ENCODE results near the gene SHCBP1. TPM values are rescaled to one million over a fixed set of nuclear protein-coding genes. Genes with fewer than 3 reads are reported as not detected.

Gene SHCBP1
- total and polyA plus RNA-seq, 9 of the 15 experiments (the other 6 are each of a cell fraction or from before 2014, with no cell fraction given) = 6.2 to 29.6 (median 19.7) TPM

DNA sequence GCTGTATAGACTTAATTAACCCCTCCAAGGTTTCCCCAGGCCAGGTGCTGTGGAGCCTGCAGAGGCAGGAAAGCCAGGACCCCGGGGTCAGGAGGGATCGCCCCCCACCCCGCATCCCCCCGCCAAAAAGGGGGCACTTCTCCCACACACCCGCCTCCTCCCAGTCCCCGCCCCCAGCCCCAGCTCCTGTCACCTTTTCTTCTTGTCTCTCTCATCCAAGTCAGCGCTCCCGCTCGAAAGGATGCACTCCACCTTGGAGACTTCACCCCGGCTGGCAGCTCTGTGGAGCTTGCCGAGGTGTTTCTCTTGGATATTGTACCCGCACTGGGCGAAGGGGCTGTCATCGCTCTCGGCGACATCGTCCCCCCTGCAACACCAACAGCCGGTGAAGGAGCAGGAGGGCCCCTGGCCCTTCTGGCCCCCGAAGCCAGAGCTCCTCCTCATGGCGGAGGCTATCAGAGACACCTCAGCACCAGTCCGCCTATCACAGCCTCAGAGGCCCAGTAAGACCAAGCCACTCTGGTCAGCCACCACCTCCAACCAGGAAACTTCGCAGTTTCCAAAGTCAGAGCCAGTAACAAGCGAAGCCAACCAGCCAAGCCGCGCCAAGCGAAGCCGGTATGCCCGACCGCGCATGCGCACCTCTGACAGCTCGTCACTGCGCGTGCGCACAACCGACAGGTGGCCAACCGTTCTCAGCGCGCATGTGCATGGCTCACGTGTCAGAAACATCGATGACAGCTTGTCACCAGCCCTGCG is 52.5 kb downstream of the SHCBP1 start (continued):
- TF ChIP-seq, protein P1, sequence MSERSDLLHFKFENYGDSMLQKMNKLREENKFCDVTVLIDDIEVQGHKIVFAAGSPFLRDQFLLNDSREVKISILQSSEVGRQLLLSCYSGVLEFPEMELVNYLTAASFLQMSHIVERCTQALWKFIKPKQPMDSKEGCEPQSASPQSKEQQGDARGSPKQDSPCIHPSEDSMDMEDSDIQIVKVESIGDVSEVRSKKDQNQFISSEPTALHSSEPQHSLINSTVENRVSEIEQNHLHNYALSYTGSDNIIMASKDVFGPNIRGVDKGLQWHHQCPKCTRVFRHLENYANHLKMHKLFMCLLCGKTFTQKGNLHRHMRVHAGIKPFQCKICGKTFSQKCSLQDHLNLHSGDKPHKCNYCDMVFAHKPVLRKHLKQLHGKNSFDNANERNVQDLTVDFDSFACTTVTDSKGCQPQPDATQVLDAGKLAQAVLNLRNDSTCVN (CRISPR knock-in tag; IDR thresholded peaks at IDR 0.05) = no peak
- TF ChIP-seq NFATC3 (IDR thresholded peaks at IDR 0.05) (no peak), ZNF75A (CRISPR knock-in tag; IDR thresholded peaks at IDR 0.05) (no peak), RBM25 (IDR thresholded peaks at IDR 0.05; ENCODE audit: low read depth, low read length, severe bottlenecking) (no peak)
- TF ChIP-seq, protein P2, sequence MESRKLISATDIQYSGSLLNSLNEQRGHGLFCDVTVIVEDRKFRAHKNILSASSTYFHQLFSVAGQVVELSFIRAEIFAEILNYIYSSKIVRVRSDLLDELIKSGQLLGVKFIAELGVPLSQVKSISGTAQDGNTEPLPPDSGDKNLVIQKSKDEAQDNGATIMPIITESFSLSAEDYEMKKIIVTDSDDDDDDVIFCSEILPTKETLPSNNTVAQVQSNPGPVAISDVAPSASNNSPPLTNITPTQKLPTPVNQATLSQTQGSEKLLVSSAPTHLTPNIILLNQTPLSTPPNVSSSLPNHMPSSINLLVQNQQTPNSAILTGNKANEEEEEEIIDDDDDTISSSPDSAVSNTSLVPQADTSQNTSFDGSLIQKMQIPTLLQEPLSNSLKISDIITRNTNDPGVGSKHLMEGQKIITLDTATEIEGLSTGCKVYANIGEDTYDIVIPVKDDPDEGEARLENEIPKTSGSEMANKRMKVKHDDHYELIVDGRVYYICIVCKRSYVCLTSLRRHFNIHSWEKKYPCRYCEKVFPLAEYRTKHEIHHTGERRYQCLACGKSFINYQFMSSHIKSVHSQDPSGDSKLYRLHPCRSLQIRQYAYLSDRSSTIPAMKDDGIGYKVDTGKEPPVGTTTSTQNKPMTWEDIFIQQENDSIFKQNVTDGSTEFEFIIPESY (CRISPR knock-in tag; IDR thresholded peaks at IDR 0.05) = peak; percentile 62; the same call in 1 of the 2 replicates

DNA sequence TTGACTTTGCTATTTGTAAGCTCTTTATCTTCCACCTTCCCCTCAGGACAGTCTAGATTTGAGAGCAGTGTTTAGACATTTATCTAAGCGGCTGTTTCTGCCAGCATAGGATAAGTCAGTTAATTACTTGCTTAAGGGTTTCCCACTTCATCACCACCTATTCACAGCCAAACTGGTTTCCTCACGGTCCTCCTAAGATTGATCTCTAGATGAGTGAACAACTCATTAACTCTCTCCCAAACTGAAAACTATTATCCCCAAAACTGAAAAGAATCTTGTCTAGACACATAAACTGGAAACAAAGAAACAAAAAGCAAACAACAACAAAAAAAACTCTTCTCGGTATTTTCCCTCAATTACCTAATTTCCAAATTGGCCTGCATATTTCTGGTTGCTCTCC is 58.2 kb downstream of the SHCBP1 start:
- POLR2A ChIA-PET = interaction anchor here (1.2 kb wide), 1 partner anchor 20 kb away, joined by 3 read pairs; no protein-coding TSS in a partner anchor
- WGBS (ENCODE audit: insufficient coverage, low coverage, missing lambda C conversion rate) = 4% methylated on average over 3 of the region's 3 CpGs
- TF ChIP-seq KDM2B (CRISPR knock-in tag; IDR thresholded peaks at IDR 0.05) (no peak), CC2D1A (IDR thresholded peaks at IDR 0.05) (peak; percentile 42; the same call in 1 of the 2 replicates)
- TF ChIP-seq, protein P3, sequence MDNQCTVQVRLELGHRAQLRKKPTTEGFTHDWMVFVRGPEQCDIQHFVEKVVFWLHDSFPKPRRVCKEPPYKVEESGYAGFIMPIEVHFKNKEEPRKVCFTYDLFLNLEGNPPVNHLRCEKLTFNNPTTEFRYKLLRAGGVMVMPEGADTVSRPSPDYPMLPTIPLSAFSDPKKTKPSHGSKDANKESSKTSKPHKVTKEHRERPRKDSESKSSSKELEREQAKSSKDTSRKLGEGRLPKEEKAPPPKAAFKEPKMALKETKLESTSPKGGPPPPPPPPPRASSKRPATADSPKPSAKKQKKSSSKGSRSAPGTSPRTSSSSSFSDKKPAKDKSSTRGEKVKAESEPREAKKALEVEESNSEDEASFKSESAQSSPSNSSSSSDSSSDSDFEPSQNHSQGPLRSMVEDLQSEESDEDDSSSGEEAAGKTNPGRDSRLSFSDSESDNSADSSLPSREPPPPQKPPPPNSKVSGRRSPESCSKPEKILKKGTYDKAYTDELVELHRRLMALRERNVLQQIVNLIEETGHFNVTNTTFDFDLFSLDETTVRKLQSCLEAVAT (IDR thresholded peaks at IDR 0.05) = no peak
- TF ChIP-seq, protein P4, sequence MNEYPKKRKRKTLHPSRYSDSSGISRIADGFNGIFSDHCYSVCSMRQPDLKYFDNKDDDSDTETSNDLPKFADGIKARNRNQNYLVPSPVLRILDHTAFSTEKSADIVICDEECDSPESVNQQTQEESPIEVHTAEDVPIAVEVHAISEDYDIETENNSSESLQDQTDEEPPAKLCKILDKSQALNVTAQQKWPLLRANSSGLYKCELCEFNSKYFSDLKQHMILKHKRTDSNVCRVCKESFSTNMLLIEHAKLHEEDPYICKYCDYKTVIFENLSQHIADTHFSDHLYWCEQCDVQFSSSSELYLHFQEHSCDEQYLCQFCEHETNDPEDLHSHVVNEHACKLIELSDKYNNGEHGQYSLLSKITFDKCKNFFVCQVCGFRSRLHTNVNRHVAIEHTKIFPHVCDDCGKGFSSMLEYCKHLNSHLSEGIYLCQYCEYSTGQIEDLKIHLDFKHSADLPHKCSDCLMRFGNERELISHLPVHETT (CRISPR knock-in tag; conservative IDR thresholded peaks at IDR 0.05 in 1 of 2, IDR thresholded peaks at IDR 0.05 in 1 of 2) = no peak
- TF ChIP-seq, protein P5, sequence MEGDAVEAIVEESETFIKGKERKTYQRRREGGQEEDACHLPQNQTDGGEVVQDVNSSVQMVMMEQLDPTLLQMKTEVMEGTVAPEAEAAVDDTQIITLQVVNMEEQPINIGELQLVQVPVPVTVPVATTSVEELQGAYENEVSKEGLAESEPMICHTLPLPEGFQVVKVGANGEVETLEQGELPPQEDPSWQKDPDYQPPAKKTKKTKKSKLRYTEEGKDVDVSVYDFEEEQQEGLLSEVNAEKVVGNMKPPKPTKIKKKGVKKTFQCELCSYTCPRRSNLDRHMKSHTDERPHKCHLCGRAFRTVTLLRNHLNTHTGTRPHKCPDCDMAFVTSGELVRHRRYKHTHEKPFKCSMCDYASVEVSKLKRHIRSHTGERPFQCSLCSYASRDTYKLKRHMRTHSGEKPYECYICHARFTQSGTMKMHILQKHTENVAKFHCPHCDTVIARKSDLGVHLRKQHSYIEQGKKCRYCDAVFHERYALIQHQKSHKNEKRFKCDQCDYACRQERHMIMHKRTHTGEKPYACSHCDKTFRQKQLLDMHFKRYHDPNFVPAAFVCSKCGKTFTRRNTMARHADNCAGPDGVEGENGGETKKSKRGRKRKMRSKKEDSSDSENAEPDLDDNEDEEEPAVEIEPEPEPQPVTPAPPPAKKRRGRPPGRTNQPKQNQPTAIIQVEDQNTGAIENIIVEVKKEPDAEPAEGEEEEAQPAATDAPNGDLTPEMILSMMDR (IDR thresholded peaks at IDR 0.05 in 2 of 3, conservative IDR thresholded peaks at IDR 0.05 in 1 of 3; ENCODE audit: insufficient read depth in 2 of 3, low read depth in 1 of 3, low read length in 3 of 3) = no peak

More for the DNA sequence above, 58.2 kb downstream of the SHCBP1 start:
- Histone ChIP-seq H3K4me3 (no peak overlapping the region), H3K4me2 (ENCODE audit: insufficient read depth, low read length) (no peak overlapping the region), H3K4me1 (replicated peaks in 1 of 2; ENCODE audit: control insufficient read depth in 2 of 2, insufficient read depth in 2 of 2, low read length in 2 of 2) (no peaks in the 10 kb centered on the region), H3K27me3 (ENCODE audit: control insufficient read depth in 2 of 2, insufficient read depth in 2 of 2, low read length in 2 of 2) (no peaks in the 10 kb centered on the region), H3K9me1 (ENCODE audit: control insufficient read depth, insufficient read depth, low read length) (no peaks in the 10 kb centered on the region), H3K27ac (ENCODE audit: extremely low read depth, low read depth, low read length) (no peak overlapping the region), H2AFZ (ENCODE audit: low read depth, low read length) (no peak overlapping the region), H3K9me3 (replicated peaks; ENCODE audit: control insufficient read depth, insufficient read depth, low read depth, low read length) (no peaks in the 10 kb centered on the region), H3K36me3 (ENCODE audit: control insufficient read depth, insufficient read depth, low read length) (no peaks in the 10 kb centered on the region), H4K20me1 (replicated peaks; ENCODE audit: control insufficient read depth, insufficient read depth, low read length) (no peaks in the 10 kb centered on the region), H3K79me2 (ENCODE audit: control insufficient read depth, insufficient read depth, low read length) (no peaks in the 10 kb centered on the region), H3K9ac (ENCODE audit: insufficient read depth in 1 of 2, low read depth in 2 of 2, low read length in 2 of 2) (no peak overlapping the region)
- CTCF ChIA-PET (ENCODE audit: low intra/inter-chr PET ratio) = no interaction called here
- FAIRE-seq (no peak), DNase-seq (ENCODE audit: extremely low read depth in 1 of 4, low spot score in 3 of 4) (no peak), ATAC-seq (no peak)
- intact Hi-C loops (cut with micrococcal nuclease) (no loop called here), in situ Hi-C loops (cut with MboI) (no loop called here)
- BruUV-seq (replicated peaks) = no TSS peak

Data from K562 (cell line).